Measurements from ENCODE around the gene PDCD7. TPM values are rescaled to one million over a fixed set of nuclear protein-coding genes. Genes with fewer than 3 reads are reported as not detected.

PDCD7 gene
- total RNA-seq, 1 experiment from 2014 or later, result 23.5 TPM

DNA sequence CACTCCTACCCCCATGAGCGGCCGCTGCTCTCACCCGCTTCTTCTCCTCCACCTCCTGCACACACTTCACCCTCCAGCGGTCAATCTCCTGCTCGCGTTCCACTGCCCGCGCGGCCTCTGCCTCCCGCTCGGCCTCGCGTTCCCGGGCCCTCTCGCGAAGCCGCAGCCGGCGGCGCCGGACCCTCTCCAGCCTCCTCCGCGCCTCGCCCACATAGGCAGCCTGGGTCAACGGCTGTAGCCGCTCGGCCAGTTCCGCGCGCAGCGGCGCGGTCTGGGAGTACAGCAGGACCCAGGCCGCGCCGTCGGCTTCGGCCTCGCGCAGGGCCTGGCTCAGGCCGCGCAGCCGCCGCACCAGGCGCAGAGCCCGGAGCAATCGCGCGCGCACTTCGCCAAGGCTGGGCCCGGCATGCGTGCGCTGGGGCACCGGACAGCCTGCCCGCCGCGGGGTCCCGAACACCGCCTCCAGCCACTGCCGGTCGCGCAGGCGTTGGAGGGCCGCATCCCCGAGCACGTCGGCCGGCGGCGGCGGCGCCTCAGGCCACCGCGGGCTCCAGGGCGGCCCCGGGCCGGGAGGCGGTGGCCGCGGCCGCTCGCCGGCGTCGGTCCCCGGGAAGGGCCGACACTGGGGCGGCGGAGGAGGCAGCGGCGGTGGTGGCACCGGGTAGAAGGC lies 595 bp downstream of the PDCD7 start (continued):
- TF ChIP-seq, protein P1, sequence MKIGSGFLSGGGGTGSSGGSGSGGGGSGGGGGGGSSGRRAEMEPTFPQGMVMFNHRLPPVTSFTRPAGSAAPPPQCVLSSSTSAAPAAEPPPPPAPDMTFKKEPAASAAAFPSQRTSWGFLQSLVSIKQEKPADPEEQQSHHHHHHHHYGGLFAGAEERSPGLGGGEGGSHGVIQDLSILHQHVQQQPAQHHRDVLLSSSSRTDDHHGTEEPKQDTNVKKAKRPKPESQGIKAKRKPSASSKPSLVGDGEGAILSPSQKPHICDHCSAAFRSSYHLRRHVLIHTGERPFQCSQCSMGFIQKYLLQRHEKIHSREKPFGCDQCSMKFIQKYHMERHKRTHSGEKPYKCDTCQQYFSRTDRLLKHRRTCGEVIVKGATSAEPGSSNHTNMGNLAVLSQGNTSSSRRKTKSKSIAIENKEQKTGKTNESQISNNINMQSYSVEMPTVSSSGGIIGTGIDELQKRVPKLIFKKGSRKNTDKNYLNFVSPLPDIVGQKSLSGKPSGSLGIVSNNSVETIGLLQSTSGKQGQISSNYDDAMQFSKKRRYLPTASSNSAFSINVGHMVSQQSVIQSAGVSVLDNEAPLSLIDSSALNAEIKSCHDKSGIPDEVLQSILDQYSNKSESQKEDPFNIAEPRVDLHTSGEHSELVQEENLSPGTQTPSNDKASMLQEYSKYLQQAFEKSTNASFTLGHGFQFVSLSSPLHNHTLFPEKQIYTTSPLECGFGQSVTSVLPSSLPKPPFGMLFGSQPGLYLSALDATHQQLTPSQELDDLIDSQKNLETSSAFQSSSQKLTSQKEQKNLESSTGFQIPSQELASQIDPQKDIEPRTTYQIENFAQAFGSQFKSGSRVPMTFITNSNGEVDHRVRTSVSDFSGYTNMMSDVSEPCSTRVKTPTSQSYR (CRISPR knock-in tag; IDR thresholded peaks at IDR 0.05), result no peak
- peak; percentile 80 for TF ChIP-seq FOXP1 (CRISPR knock-in tag; IDR thresholded peaks at IDR 0.05; ENCODE audit: borderline replicate concordance)
- 0 out of 2 replicates have a peak, but pooled peaks have one; percentile 68 for TF ChIP-seq ATF1 (CRISPR knock-in tag; IDR thresholded peaks at IDR 0.05)

DNA sequence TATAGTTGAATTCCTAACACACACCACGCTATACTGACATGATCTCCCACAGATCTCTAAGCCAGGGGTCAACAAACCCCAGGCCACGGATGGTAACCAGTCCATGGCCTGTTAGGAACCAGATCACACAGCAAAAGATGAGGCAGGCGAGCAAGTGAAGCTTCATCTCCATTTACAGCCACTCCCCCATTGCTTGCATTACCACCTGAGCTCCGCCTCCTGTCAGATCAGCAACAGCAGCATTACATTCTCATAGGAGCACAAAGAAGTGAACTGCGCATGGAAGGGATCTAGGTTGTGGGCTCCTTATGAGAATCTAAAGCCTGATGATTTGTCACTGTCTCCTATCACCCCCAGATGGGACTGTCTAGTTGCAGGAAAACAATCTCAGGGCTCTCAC lies 2.7 kb downstream of the PDCD7 start:
- peak; percentile 6; the same call in 1 of the 2 replicates for ATAC-seq
- Mint-ChIP-seq H3K27me3 (ENCODE audit: low read depth) (no peaks in the 10 kb centered on the region), H3K36me3 (peaks cover 35% of the 10 kb centered on the region), H3K9me3 (peaks cover under 1% of the 10 kb centered on the region), H3K27ac (peak overlapping the region; percentile 47), H3K4me1 (peaks cover 16% of the 10 kb centered on the region), H3K4me3 (no peak overlapping the region)
- TF ChIP-seq ZNF121 (CRISPR knock-in tag; IDR thresholded peaks at IDR 0.05), result no peak
- TF ChIP-seq JUN (CRISPR knock-in tag; IDR thresholded peaks at IDR 0.05), result no peak
- no peak for TF ChIP-seq TCF7 (CRISPR knock-in tag; IDR thresholded peaks at IDR 0.05; ENCODE audit: low read depth)
- no peak for TF ChIP-seq ZNF671 (CRISPR knock-in tag; IDR thresholded peaks at IDR 0.05)
- TF ChIP-seq, protein P2, sequence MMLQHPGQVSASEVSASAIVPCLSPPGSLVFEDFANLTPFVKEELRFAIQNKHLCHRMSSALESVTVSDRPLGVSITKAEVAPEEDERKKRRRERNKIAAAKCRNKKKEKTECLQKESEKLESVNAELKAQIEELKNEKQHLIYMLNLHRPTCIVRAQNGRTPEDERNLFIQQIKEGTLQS (CRISPR knock-in tag; conservative IDR thresholded peaks at IDR 0.05), result no peak
- TF ChIP-seq HMGA2 (CRISPR knock-in tag; IDR thresholded peaks at IDR 0.05), result no peak
- TF ChIP-seq FOXJ3 (CRISPR knock-in tag; IDR thresholded peaks at IDR 0.05; ENCODE audit: borderline replicate concordance), result no peak
- no peak for TF ChIP-seq NFATC4 (CRISPR knock-in tag; IDR thresholded peaks at IDR 0.05)
- ChIA-PET POLR2A (interaction anchor here (0.6 kb wide), 1 partner anchor 153 kb away, joined by 5 read pairs; no protein-coding TSS in a partner anchor), CTCF (interaction anchor here (0.7 to 1.3 kb wide), 4 partner anchors 10 to 188 kb away, joined by 3 to 8 read pairs (median 3); no protein-coding TSS in a partner anchor)
- DNase-seq (ENCODE audit: low spot score), result peak; percentile 20

DNA sequence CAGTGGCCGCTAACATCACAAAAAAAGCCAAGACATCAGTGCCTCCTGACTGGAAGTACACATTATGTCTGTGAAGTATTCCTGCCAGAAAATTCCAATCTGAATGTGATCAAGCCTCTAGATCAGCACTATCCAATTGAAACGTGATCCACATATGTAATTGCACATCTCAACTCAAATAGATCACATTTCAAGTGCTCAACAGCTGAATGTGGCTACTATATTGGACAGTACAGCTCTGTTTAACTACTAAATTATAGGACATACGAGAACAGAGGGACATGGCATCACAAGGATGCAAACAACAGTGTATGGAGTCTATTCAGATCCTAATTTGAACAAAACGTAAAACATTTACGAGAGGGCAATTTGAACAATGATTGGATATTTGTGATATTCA lies 18.1 kb downstream of the PDCD7 start:
- H3K4me3 Mint-ChIP-seq, result no peak overlapping the region
- H3K36me3 Mint-ChIP-seq, result peaks cover 28% of the 10 kb centered on the region
- H3K27me3 Mint-ChIP-seq (ENCODE audit: low read depth), result no peaks in the 10 kb centered on the region
- no peak overlapping the region for H3K27ac Mint-ChIP-seq
- ATAC-seq (no peak), DNase-seq (ENCODE audit: low spot score) (no peak)
- CTCF ChIA-PET, result interaction anchor here (1.1 to 1.4 kb wide), 2 partner anchors 14 to 82 kb away, joined by 3 to 7 read pairs; no protein-coding TSS in a partner anchor
- no peaks in the 10 kb centered on the region for H3K9me3 Mint-ChIP-seq
- POLR2A ChIA-PET, result no interaction called here
- no peaks in the 10 kb centered on the region for H3K4me1 Mint-ChIP-seq
- TF ChIP-seq IRF2 (CRISPR knock-in tag; IDR thresholded peaks at IDR 0.05; ENCODE audit: borderline replicate concordance, low read depth) (no peak), CBFB (CRISPR knock-in tag; IDR thresholded peaks at IDR 0.05; ENCODE audit: low read depth) (no peak), JUN (CRISPR knock-in tag; IDR thresholded peaks at IDR 0.05) (no peak), TEAD4 (CRISPR knock-in tag; IDR thresholded peaks at IDR 0.05) (no peak), NR3C1 (CRISPR knock-in tag; conservative IDR thresholded peaks at IDR 0.05; ENCODE audit: low read depth) (no peak), ZNF138 (CRISPR knock-in tag; conservative IDR thresholded peaks at IDR 0.05) (no peak), ZNF396 (CRISPR knock-in tag; IDR thresholded peaks at IDR 0.05; ENCODE audit: borderline replicate concordance) (no peak), CREM (CRISPR knock-in tag; IDR thresholded peaks at IDR 0.05) (no peak), NR2C2 (CRISPR knock-in tag; IDR thresholded peaks at IDR 0.05) (no peak), RORB (CRISPR knock-in tag; IDR thresholded peaks at IDR 0.05) (no peak), FOXK1 (CRISPR knock-in tag; IDR thresholded peaks at IDR 0.05) (no peak), TCF7 (CRISPR knock-in tag; IDR thresholded peaks at IDR 0.05; ENCODE audit: low read depth) (no peak)
- TF ChIP-seq, protein P3, sequence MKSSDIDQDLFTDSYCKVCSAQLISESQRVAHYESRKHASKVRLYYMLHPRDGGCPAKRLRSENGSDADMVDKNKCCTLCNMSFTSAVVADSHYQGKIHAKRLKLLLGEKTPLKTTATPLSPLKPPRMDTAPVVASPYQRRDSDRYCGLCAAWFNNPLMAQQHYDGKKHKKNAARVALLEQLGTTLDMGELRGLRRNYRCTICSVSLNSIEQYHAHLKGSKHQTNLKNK (CRISPR knock-in tag; IDR thresholded peaks at IDR 0.05), result no peak
- TF ChIP-seq, protein P4, sequence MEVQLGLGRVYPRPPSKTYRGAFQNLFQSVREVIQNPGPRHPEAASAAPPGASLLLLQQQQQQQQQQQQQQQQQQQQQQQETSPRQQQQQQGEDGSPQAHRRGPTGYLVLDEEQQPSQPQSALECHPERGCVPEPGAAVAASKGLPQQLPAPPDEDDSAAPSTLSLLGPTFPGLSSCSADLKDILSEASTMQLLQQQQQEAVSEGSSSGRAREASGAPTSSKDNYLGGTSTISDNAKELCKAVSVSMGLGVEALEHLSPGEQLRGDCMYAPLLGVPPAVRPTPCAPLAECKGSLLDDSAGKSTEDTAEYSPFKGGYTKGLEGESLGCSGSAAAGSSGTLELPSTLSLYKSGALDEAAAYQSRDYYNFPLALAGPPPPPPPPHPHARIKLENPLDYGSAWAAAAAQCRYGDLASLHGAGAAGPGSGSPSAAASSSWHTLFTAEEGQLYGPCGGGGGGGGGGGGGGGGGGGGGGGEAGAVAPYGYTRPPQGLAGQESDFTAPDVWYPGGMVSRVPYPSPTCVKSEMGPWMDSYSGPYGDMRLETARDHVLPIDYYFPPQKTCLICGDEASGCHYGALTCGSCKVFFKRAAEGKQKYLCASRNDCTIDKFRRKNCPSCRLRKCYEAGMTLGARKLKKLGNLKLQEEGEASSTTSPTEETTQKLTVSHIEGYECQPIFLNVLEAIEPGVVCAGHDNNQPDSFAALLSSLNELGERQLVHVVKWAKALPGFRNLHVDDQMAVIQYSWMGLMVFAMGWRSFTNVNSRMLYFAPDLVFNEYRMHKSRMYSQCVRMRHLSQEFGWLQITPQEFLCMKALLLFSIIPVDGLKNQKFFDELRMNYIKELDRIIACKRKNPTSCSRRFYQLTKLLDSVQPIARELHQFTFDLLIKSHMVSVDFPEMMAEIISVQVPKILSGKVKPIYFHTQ (CRISPR knock-in tag; IDR thresholded peaks at IDR 0.05), result no peak
- TF ChIP-seq, protein P5, sequence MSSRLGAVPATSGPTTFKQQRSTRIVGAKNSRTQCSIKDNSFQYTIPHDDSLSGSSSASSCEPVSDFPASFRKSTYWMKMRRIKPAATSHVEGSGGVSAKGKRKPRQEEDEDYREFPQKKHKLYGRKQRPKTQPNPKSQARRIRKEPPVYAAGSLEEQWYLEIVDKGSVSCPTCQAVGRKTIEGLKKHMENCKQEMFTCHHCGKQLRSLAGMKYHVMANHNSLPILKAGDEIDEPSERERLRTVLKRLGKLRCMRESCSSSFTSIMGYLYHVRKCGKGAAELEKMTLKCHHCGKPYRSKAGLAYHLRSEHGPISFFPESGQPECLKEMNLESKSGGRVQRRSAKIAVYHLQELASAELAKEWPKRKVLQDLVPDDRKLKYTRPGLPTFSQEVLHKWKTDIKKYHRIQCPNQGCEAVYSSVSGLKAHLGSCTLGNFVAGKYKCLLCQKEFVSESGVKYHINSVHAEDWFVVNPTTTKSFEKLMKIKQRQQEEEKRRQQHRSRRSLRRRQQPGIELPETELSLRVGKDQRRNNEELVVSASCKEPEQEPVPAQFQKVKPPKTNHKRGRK (CRISPR knock-in tag; IDR thresholded peaks at IDR 0.05; ENCODE audit: borderline replicate concordance), result no peak
- TF ChIP-seq, protein P6, sequence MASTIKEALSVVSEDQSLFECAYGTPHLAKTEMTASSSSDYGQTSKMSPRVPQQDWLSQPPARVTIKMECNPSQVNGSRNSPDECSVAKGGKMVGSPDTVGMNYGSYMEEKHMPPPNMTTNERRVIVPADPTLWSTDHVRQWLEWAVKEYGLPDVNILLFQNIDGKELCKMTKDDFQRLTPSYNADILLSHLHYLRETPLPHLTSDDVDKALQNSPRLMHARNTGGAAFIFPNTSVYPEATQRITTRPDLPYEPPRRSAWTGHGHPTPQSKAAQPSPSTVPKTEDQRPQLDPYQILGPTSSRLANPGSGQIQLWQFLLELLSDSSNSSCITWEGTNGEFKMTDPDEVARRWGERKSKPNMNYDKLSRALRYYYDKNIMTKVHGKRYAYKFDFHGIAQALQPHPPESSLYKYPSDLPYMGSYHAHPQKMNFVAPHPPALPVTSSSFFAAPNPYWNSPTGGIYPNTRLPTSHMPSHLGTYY (CRISPR knock-in tag; IDR thresholded peaks at IDR 0.05), result no peak
